HG03432 (cell line): Measurements from ENCODE around the gene PI4KA.

Source experiments
- ATAC-seq: cut with Tn5 transposase; IDR thresholded peaks from one replicate; pipeline ENCODE4 v1.9.1; 2021; ENCODE audit warnings: mild to moderate bottlenecking, moderate library complexity; ENCODE audit not compliant: unreplicated experiment

PI4KA gene

DNA sequence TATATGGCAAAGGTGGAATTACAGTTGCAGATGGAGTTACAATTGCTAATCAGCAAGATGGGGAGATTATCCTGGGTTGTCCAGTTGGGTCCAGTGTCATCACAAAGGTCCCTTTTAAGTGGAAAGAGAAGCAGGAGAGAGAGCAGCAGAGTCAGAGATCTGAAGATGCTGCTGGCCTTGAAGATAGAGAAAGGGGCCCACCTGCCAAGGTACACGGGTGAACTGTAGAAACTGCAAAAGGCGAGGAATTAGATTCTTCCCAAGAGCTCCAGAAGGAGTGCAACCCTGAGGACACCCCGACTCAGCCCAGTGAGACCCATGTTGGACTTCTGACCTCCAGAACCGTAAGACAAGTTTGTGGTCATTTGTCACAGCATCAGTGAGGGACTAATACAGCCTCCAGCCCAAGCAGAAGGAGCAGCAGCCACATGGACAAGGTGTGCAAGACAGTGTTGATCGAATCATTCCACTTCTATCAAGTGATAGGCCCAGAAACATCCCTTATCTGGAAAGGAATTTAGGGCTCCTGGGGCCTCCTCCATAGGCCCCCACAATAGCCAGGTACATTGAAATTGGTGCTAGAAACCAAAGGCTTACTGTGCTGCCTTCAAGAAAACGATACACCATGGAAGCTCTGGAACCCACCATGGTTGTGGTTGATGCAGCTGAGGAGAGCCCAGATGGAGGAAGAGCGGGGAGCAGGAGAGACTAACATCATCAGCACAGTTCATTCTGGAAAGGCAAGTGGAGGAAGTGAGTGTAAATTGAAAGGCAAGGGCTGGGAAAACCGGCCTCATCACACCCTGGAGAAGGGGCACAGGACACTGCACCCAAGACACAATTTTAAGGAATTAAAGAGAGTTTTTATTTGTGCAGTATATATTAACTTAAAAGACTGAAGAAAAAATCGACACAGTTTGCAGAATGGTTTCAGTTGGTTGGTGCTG, 23.5 kb upstream of the PI4KA start:
- no peak for ATAC-seq

- ATAC-seq: no peak
Measured at GRCh38 chr22:20881231-20881630, 22.6 kb upstream of the PI4KA start.

DNA sequence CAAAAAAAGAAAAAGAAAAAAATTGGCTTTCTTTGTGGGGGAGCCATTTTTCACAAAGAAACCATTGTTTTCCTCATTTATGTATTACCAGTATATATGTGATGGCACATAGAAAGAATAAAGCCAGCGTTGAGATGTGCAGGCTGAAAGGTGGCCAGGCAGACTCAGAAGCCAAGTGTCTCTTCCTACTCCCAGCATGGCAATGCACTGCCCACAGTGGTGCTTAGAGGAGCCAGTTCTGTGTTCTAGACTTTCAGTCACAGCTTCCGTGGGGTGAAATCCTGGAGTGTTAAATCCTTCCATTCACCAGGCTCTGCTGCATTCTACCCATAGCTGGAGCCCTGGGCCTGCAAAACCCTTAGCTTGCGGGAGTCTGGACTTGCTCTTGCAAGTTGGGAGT, 19.1 kb upstream of the PI4KA start:
- no peak for ATAC-seq

- ATAC-seq: no peak
Measured at GRCh38 chr22:20875296-20875695, 16.7 kb upstream of the PI4KA start.

DNA sequence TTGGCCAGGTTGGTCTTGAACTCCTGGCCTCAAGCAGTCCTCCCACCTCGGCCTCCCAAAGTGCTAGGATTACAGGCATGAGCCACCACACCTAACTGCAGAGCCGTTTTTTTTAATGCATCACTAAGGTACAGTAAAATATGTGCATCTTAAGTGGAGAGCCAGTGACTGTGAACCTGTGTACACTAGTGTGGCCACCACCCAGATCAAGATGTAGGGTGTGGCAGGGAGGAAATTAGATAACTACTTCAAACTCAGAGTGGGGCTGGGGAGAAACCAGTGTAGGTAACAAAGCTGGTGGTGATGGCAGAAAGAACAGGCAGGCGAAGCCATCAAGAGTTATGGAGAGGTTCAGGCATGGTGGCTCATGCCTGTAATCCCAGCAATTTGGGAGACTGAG, 14.6 kb upstream of the PI4KA start:
- ATAC-seq: no peak

DNA sequence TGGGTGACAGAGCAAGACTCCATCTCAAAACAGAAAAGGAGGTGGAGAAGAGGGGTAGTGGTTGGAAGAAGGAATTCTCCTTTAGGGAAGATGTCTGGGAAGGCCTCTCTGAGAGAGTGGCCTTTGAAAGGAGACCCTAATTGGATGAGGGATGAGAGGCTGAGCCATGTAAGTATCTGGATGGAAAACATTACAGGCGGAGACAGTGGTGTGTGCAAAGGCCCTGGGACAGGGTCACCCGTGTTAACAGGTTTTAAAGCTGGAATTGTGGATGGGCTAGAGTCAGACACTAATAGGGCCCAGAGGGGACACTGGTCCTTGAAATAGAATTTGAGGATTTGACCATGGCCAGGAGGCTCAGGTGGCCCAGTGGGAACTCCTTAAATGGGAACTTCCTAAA, 10.6 kb upstream of the PI4KA start:
- no peak for ATAC-seq

GRCh38 chr22:20868025-20868962, 9.7 kb upstream of the PI4KA start:
- no peak for ATAC-seq

DNA sequence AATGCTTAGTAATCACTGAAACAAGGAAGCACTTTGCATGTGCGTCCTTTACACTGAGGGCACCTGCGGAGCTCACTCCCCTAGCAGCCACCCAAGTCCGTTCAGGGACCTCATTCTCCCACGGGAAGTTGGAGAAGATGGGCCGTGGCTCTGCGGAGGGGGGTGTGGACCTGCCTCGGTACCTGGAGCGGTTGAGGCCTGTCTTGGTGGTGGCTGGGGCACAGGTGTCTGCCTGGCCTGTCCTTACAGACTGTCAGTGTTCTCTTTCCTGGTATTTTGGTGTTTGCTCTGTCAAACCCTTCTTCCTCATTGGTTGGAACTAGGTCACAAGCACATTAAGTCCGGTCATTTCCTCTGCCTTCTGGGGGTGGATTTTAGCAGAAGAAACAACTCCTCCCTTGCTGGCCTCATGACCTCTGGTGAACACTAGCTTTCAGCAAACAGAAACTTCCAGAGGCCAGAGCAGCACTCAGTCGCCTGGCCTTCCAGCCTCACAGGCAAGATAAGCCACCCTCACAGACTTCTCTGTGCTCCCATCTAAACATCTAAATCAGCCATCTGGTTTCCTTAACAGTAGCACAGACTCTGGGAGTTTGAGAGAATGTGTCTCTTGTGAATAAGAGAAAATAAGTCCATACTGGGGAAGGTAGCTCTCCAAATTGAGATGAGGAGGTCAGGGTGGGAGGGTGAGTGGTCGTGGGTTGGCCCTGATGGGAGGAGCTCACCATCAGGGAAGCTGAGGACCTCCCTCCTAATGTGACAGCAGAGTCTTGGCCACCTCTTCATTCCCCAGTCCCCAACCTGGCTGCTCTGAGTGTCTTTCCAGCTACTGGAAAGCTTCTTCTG, 8.8 kb upstream of the PI4KA start:
- no peak for ATAC-seq

- ATAC-seq: no peak
Measured at GRCh38 chr22:20866736-20867135, 8.1 kb upstream of the PI4KA start.

DNA sequence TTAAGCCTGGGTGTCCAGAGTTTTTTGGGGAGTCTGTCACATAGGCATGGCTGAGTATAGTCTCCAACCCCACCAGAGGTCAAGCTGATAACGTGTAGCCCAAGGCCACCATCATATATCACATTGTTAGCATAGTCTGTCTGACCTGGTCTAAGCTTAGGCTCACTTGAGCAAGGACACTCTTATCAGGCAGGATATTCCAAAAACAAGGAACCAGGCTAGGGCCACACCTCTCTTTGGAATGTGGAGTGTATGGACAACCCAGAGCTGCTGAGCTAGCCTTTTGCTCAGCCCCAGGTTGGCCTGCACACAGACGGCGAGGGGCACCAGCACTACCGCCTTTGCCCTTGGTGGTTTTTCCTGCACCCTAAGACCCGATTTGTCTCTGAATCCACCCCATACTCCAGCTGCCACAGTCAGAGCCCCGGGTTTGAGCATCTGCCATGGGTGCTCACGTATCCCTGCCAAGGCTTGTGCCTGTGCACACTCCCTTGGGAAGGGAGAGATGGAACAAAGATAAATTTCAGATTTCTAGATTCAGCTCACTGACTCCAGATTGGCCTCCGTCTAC, 7.3 kb upstream of the PI4KA start:
- no peak for ATAC-seq

GRCh38 chr22:20865331-20865730, 6.7 kb upstream of the PI4KA start:
- ATAC-seq: no peak

DNA sequence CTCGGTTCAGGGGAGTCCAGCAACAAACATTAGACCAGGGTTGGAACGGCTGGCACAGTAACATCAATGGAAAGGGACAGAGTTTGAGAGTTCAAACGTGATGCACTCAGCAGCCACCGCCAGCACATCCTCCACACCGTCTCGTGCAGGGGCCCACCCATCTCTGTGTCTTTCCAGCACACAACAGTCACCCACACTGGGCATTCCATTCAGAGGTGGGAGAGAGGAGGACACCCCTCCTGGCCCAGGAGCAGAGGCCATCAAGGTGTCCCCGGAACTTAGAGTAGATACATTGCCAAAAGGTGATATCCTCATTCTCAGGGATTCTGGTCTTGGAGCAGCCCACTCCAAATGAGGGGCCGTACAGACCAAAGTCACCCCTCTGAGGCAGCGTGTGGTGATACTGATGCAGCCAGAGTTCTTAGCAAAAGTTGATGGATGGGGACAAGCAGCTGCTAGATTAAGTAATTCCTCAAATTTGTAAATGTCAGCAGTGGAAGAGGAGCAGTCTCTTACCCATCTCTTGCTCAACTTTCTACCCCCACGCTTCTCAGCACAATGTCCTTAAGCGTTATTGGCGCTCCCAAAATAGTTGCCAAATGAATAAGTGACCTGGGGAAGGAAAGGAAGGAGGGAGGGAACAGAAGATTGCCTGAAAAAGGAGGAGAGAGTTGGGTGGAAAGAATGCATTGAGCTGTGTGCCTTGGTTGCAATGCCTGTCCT, 5.7 kb upstream of the PI4KA start:
- ATAC-seq: no peak

- no peak for ATAC-seq
Measured at GRCh38 chr22:20863366-20863765, 4.8 kb upstream of the PI4KA start.

DNA sequence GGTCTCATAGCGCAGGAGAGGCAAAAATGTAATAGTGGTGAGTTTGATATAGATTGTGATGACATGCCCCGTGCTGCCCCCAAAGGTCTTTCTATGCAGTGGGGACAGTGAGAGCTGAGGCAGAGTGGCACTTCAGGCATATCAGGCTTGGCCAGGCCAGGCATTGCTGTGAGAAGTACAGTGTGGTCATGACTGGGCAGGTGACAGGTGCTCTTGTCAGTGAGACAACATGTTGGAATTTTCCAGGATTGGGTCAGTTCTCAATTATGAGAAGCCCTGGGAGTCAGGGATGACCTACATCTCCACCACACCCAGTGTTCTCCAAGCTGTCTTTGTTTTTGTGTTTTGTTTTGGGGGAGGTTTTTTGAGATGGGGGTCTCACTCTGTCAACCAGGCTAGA, 3.9 kb upstream of the PI4KA start:
- ATAC-seq: no peak

GRCh38 chr22:20859615-20860014, 1.0 kb upstream of the PI4KA start:
- ATAC-seq: no peak

GRCh38 chr22:20857838-20858614, 585 bp downstream of the PI4KA start:
- peak; percentile 51 for ATAC-seq

GRCh38 chr22:20857247-20857643, 1.4 kb downstream of the PI4KA start:
- ATAC-seq: no peak

DNA sequence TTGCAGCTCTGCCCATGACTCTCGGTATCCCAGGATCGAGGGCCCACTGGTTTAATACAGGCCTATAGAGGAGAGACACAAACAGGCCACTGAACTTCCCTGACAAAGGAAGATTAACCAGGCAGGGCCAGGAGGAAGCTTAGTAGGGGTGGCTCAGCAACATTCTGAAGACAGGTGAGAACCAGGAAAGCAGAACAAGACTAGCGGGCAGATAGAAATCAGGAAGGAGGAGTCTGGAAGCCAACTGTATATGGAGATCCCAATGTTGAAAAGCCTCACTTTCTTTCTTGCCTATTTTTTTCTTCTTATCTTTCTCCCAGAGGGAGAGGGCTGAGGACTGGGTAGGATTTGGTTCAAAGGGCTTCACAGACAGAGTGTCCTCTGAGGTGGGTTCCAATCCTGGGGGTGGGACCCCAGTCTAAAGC, 5.4 kb downstream of the PI4KA start:
- no peak for ATAC-seq

DNA sequence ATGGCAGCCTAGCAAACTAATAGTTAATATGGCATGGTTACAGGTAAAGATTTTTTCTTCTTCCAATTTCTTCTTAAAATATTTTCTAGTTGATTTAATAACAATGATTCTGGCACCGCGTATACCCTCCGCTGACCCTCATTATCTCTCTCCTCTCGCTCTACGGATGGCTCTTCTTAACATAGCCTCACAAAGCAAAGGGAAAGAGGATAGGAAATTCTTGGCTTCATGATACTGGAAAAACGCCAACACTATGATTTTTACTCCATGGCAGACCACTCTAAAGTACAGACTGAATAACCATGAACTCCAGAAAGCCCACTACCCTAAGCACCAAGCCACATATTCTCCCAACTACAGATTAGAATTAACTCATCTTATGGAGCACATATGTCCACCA, 6.1 kb downstream of the PI4KA start:
- ATAC-seq: no peak
